WTC11 (cell line): Measurements from ENCODE around the gene POLR2L. TPM values are rescaled to one million over a fixed set of nuclear protein-coding genes. Genes with fewer than 3 reads are reported as not detected.

Experiments
- ATAC-seq: fragments of 200-7000 bp; cut with Tn5 transposase; 2 replicates; pipeline ENCODE4 v1.10.0; 2021; ENCODE audit warnings: mild to moderate bottlenecking, moderate library complexity
- CTCF ChIA-PET: fragments of 300-600 bp; sonication (Branson Sonifier 250); formaldehyde crosslinking; loops from one replicate; lab custom pipeline; 2021; ENCODE audit warnings: antibody characterized with exemption; lab: Charles Lee
- POLR2A ChIA-PET: fragments of 350-600 bp; sonication (Branson Sonifier 250); formaldehyde crosslinking; loops from one replicate; lab custom pipeline; 2021; ENCODE audit warnings: antibody characterized with exemption; lab: Charles Lee
- DNase-seq: peaks from one replicate; pipeline ENCODE4 v3.0.0; 2021; ENCODE audit warnings: low spot score
- H3K27ac Mint-ChIP-seq: 2 replicates; pipeline ENCODE4 v1.8.0; 2021; ENCODE audit warnings: mixed read lengths
- H3K27me3 Mint-ChIP-seq: 2 replicates; pipeline ENCODE4 v1.8.0; 2021; ENCODE audit warnings: low read depth, mild to moderate bottlenecking, moderate library complexity, mixed read lengths
- H3K36me3 Mint-ChIP-seq: 2 replicates; pipeline ENCODE4 v1.8.0; 2021; ENCODE audit warnings: mixed read lengths
- H3K4me1 Mint-ChIP-seq: 2 replicates; pipeline ENCODE4 v1.8.0; 2022; ENCODE audit warnings: mixed read lengths
- H3K4me3 Mint-ChIP-seq: 2 replicates; pipeline ENCODE4 v1.8.0; 2021; ENCODE audit warnings: mild to moderate bottlenecking, moderate library complexity, mixed read lengths
- H3K9me3 Mint-ChIP-seq: 2 replicates; pipeline ENCODE4 v1.8.0; 2021; ENCODE audit warnings: mixed read lengths
- PRRX2 ChIP-seq: fragments of 250-450 bp; sonication (Bioruptor Pico); IDR thresholded peaks from 2 replicates; pipeline ENCODE4 v1.8.0; 2021; ENCODE audit warnings: mild to moderate bottlenecking
- SMAD3 ChIP-seq: sonication (generic); formaldehyde crosslinking; IDR thresholded peaks from 2 replicates; pipeline ENCODE4 v1.8.0; 2022; ENCODE audit warnings: missing genetic modification reagents, mild to moderate bottlenecking, borderline replicate concordance
- TCF7 ChIP-seq: sonication (generic); formaldehyde crosslinking; IDR thresholded peaks from 2 replicates; pipeline ENCODE4 v1.8.0; 2022; ENCODE audit warnings: mild to moderate bottlenecking, low read depth, missing genetic modification reagents, moderate library complexity
- ZNF138 ChIP-seq: sonication (generic); formaldehyde crosslinking; conservative IDR thresholded peaks from 2 replicates; pipeline ENCODE4 v1.8.1; 2022; ENCODE audit warnings: mild to moderate bottlenecking, moderate library complexity, missing genetic modification reagents
- ZNF219 ChIP-seq: sonication (generic); formaldehyde crosslinking; IDR thresholded peaks from 2 replicates; pipeline ENCODE4 v1.8.0; 2023; ENCODE audit warnings: missing genetic modification reagents, mild to moderate bottlenecking, borderline replicate concordance
- ZNF396 ChIP-seq: fragments of 250-450 bp; sonication (Bioruptor Pico); IDR thresholded peaks from 2 replicates; pipeline ENCODE4 v1.8.0; 2021; ENCODE audit warnings: mild to moderate bottlenecking, moderate library complexity, borderline replicate concordance
- ZNF671 ChIP-seq: fragments of 250-450 bp; sonication (Bioruptor Pico); IDR thresholded peaks from 2 replicates; pipeline ENCODE4 v1.8.0; 2021; ENCODE audit warnings: mild to moderate bottlenecking
- total RNA-seq: library from RNA; stranded (reverse); gene quantifications from 3 replicates; pipeline ENCODE4 v1.2.3, GENCODE V29; 2021
- TF ChIP-seq, protein P1 (sequence below): sonication (generic); formaldehyde crosslinking; IDR thresholded peaks from 2 replicates; pipeline ENCODE4 v1.8.0; 2023; ENCODE audit warnings: missing genetic modification reagents, mild to moderate bottlenecking, borderline replicate concordance
- TF ChIP-seq, protein P2 (sequence below): sonication (generic); formaldehyde crosslinking; IDR thresholded peaks from 2 replicates; pipeline ENCODE4 v1.8.1; 2022; ENCODE audit warnings: mild to moderate bottlenecking, missing genetic modification reagents, moderate library complexity, borderline replicate concordance
- TF ChIP-seq, protein P3 (sequence below): sonication (generic); formaldehyde crosslinking; IDR thresholded peaks from 2 replicates; pipeline ENCODE4 v1.8.0; 2022; ENCODE audit warnings: mild to moderate bottlenecking, missing genetic modification reagents
- TF ChIP-seq, protein P4 (sequence below): sonication (generic); formaldehyde crosslinking; IDR thresholded peaks from 2 replicates; pipeline ENCODE4 v1.8.0; 2022; ENCODE audit warnings: mild to moderate bottlenecking, missing genetic modification reagents

Gene POLR2L
- total RNA-seq, 1 experiment from 2014 or later, result 152 TPM

DNA sequence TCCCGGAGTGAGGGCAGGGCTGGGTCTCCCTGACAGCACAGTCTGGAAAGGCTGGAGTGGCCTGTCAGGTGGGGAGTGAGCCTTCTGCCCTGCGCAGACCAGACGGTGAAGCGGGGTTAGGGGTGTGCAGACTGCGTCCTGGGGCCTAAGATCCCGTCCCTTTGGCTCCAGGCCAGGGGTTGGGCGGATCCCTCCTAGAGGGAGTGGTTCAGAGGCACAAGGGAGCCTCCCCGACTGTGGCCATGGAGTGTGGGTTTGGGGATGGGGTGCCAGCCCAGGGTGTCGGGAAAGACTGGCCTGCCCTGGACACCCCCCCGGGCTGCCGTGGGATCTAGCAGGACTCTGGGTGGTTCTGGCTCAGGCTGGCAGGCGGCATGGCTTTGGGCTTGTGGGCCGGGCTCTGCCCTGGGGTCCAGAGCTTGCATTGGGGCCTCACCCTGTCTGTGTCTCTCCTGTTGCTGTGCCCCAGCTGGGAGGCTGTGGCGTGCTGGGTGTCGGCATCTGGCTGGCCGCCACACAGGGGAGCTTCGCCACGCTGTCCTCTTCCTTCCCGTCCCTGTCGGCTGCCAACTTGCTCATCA, 19.8 kb upstream of the POLR2L start (continued):
- TF ChIP-seq, protein P1, sequence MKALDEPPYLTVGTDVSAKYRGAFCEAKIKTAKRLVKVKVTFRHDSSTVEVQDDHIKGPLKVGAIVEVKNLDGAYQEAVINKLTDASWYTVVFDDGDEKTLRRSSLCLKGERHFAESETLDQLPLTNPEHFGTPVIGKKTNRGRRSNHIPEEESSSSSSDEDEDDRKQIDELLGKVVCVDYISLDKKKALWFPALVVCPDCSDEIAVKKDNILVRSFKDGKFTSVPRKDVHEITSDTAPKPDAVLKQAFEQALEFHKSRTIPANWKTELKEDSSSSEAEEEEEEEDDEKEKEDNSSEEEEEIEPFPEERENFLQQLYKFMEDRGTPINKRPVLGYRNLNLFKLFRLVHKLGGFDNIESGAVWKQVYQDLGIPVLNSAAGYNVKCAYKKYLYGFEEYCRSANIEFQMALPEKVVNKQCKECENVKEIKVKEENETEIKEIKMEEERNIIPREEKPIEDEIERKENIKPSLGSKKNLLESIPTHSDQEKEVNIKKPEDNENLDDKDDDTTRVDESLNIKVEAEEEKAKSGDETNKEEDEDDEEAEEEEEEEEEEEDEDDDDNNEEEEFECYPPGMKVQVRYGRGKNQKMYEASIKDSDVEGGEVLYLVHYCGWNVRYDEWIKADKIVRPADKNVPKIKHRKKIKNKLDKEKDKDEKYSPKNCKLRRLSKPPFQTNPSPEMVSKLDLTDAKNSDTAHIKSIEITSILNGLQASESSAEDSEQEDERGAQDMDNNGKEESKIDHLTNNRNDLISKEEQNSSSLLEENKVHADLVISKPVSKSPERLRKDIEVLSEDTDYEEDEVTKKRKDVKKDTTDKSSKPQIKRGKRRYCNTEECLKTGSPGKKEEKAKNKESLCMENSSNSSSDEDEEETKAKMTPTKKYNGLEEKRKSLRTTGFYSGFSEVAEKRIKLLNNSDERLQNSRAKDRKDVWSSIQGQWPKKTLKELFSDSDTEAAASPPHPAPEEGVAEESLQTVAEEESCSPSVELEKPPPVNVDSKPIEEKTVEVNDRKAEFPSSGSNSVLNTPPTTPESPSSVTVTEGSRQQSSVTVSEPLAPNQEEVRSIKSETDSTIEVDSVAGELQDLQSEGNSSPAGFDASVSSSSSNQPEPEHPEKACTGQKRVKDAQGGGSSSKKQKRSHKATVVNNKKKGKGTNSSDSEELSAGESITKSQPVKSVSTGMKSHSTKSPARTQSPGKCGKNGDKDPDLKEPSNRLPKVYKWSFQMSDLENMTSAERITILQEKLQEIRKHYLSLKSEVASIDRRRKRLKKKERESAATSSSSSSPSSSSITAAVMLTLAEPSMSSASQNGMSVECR (CRISPR knock-in tag), result no peak

DNA sequence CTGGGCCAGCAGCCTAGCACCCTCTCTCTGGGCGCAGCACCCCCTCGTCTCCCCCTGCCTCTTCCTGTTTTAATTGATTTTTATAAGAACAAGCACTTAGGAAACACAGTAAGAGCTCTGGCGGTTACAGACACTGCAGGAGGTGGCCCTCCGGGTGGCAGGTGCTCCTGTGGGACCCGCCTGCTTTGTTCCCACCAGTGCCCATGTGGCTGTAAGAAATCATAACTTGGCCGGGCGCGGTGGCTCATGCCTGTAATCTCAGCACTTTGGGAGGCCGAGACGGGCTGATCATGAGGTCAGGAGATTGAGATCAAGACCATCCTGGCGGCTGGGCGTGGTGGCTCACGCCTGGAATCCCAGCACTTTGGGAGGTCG, 18.8 kb upstream of the POLR2L start:
- no peak overlapping the region for H3K4me3 Mint-ChIP-seq
- DNase-seq, result no peak
- peaks cover 39% of the 10 kb centered on the region for H3K4me1 Mint-ChIP-seq
- no peaks in the 10 kb centered on the region for H3K9me3 Mint-ChIP-seq
- ChIA-PET POLR2A (interaction anchor here (1.0 kb wide), 1 partner anchor 16 kb away, joined by 3 read pairs; no protein-coding TSS in a partner anchor), CTCF (interaction anchor here (3.5 to 3.8 kb wide), 2 partner anchors 9 to 13 kb away, joined by 12 to 24 read pairs; no protein-coding TSS in a partner anchor)
- no peaks in the 10 kb centered on the region for H3K36me3 Mint-ChIP-seq
- no peak overlapping the region for H3K27ac Mint-ChIP-seq
- no peak for ATAC-seq
- H3K27me3 Mint-ChIP-seq, result peaks cover 3% of the 10 kb centered on the region; the same call in 1 of the 2 replicates
- TF ChIP-seq, protein P2, sequence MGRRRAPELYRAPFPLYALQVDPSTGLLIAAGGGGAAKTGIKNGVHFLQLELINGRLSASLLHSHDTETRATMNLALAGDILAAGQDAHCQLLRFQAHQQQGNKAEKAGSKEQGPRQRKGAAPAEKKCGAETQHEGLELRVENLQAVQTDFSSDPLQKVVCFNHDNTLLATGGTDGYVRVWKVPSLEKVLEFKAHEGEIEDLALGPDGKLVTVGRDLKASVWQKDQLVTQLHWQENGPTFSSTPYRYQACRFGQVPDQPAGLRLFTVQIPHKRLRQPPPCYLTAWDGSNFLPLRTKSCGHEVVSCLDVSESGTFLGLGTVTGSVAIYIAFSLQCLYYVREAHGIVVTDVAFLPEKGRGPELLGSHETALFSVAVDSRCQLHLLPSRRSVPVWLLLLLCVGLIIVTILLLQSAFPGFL (CRISPR knock-in tag), result no peak
- no peak for TF ChIP-seq ZNF671 (CRISPR knock-in tag)
- TF ChIP-seq PRRX2 (CRISPR knock-in tag), result no peak
- TF ChIP-seq, protein P3, sequence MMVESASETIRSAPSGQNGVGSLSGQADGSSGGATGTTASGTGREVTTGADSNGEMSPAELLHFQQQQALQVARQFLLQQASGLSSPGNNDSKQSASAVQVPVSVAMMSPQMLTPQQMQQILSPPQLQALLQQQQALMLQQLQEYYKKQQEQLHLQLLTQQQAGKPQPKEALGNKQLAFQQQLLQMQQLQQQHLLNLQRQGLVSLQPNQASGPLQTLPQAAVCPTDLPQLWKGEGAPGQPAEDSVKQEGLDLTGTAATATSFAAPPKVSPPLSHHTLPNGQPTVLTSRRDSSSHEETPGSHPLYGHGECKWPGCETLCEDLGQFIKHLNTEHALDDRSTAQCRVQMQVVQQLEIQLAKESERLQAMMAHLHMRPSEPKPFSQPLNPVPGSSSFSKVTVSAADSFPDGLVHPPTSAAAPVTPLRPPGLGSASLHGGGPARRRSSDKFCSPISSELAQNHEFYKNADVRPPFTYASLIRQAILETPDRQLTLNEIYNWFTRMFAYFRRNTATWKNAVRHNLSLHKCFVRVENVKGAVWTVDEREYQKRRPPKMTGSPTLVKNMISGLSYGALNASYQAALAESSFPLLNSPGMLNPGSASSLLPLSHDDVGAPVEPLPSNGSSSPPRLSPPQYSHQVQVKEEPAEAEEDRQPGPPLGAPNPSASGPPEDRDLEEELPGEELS (CRISPR knock-in tag), result no peak
- TF ChIP-seq, protein P4, sequence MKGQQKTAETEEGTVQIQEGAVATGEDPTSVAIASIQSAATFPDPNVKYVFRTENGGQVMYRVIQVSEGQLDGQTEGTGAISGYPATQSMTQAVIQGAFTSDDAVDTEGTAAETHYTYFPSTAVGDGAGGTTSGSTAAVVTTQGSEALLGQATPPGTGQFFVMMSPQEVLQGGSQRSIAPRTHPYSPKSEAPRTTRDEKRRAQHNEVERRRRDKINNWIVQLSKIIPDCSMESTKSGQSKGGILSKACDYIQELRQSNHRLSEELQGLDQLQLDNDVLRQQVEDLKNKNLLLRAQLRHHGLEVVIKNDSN (CRISPR knock-in tag), result no peak
- TF ChIP-seq ZNF138, result no peak
- TF ChIP-seq ZNF396 (CRISPR knock-in tag), result no peak

DNA sequence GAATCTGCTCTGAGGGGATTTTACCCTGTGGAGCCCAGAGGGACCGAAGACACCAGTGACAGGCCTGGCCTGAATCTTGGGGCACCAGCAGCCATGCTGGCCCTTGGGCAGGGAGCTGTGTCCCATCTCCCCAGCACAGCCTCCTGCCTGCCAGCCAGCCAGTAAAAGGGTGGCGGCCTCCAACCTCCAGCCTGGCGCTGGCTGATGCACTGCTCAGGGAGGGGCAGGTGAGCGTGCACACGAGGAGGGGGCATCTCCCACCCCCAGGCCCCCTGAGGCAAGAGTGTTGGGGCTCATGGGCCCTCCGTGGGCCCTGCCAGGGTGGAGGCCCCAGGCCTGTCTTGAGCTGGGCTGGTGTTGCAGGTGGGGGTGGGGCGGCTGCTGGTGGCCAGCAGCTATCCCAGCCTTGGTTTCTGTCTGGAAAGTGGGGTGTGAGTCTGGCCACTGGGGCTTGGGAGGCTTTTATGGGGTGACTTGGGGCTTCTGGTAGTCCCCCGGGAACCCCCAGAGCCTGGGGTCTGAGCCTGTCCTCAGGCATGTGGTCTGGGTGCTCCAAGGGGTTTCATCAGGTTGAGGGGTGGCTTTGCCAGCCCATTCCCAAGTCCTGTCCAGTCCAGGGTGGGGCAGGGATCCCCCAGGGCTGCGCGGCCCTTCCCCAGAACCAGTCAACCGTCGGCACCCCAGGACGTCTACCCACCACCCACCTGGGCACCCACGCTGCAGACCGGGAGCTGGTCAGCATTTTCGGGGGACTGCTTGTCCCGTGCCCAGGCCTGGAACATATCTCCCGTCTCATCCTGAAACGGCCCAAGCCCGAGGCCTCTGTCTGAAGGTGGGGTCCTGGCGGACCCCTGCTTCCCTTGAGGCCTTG, 18.1 kb upstream of the POLR2L start:
- peaks cover 3% of the 10 kb centered on the region; the same call in 1 of the 2 replicates for H3K27me3 Mint-ChIP-seq
- DNase-seq (no peak), ATAC-seq (no peak)
- H3K4me1 Mint-ChIP-seq, result peaks cover 40% of the 10 kb centered on the region
- H3K9me3 Mint-ChIP-seq, result no peaks in the 10 kb centered on the region
- ChIA-PET POLR2A (interaction anchor here (0.6 to 1.0 kb wide), 2 partner anchors 16 to 72 kb away, joined by 3 to 5 read pairs; no protein-coding TSS in a partner anchor), CTCF (interaction anchor here (0.6 to 3.8 kb wide), 6 partner anchors 9 to 43 kb away, joined by 3 to 24 read pairs (median 3); no protein-coding TSS in a partner anchor)
- TF ChIP-seq TCF7 (CRISPR knock-in tag), result no peak
- no peak for TF ChIP-seq SMAD3
- no peak for TF ChIP-seq ZNF219 (CRISPR knock-in tag)
- no peak overlapping the region for H3K4me3 Mint-ChIP-seq
- no peaks in the 10 kb centered on the region for H3K36me3 Mint-ChIP-seq
- no peak overlapping the region for H3K27ac Mint-ChIP-seq
